GM18867 (cell line): Measurements from ENCODE around the gene SSH2.
"Not testable (repeated sequence)": the region's sequence is repeated elsewhere in the genome, so short reads cannot be mapped to it uniquely, and the experiment has no call there.

Experiments
- ATAC-seq: cut with Tn5 transposase; IDR thresholded peaks from one replicate; pipeline ENCODE4 v1.9.1; 2021; ENCODE audit warnings: mild to moderate bottlenecking, moderate library complexity; ENCODE audit not compliant: unreplicated experiment

Gene SSH2

GRCh38 chr17:29874358-29874757 is 55.7 kb downstream of the SSH2 start:
- not testable (repeated sequence) for ATAC-seq

GRCh38 chr17:29873476-29873875 is 56.6 kb downstream of the SSH2 start:
- ATAC-seq, result no peak

- no peak for ATAC-seq
Measured at GRCh38 chr17:29870836-29871465, 59.1 kb downstream of the SSH2 start.

- ATAC-seq, result no peak
Measured at GRCh38 chr17:29867643-29868181, 62.3 kb downstream of the SSH2 start.

- ATAC-seq, result no peak
Measured at GRCh38 chr17:29866746-29867404, 63.2 kb downstream of the SSH2 start.

GRCh38 chr17:29864615-29865014 is 65.4 kb downstream of the SSH2 start:
- ATAC-seq, result no peak

- not testable (repeated sequence) for ATAC-seq
Measured at GRCh38 chr17:29864123-29864522, 65.9 kb downstream of the SSH2 start.

GRCh38 chr17:29862951-29863350 is 67.1 kb downstream of the SSH2 start:
- ATAC-seq, result no peak

- no peak for ATAC-seq
Measured at GRCh38 chr17:29862127-29862526, 67.9 kb downstream of the SSH2 start.

- not testable (repeated sequence) for ATAC-seq
Measured at GRCh38 chr17:29859445-29859844, 70.6 kb downstream of the SSH2 start.

- no peak for ATAC-seq
Measured at GRCh38 chr17:29857823-29858222, 72.2 kb downstream of the SSH2 start.

GRCh38 chr17:29857105-29857504 is 72.9 kb downstream of the SSH2 start:
- ATAC-seq, result not testable (repeated sequence)

- no peak for ATAC-seq
Measured at GRCh38 chr17:29855686-29856085, 74.3 kb downstream of the SSH2 start.

- no peak for ATAC-seq
Measured at GRCh38 chr17:29848737-29849136, 81.3 kb downstream of the SSH2 start.

GRCh38 chr17:29847527-29848400 is 82.3 kb downstream of the SSH2 start:
- no peak for ATAC-seq

GRCh38 chr17:29847118-29847517 is 82.9 kb downstream of the SSH2 start:
- no peak for ATAC-seq

- ATAC-seq, result no peak
Measured at GRCh38 chr17:29846298-29846697, 83.7 kb downstream of the SSH2 start.

GRCh38 chr17:29844339-29845048 is 85.5 kb downstream of the SSH2 start:
- no peak for ATAC-seq

- ATAC-seq, result no peak
Measured at GRCh38 chr17:29840884-29841283, 89.1 kb downstream of the SSH2 start.

GRCh38 chr17:29839656-29840055 is 90.4 kb downstream of the SSH2 start:
- no peak for ATAC-seq

GRCh38 chr17:29838961-29839360 is 91.1 kb downstream of the SSH2 start:
- ATAC-seq, result no peak
